Measurements from ENCODE around the gene NR2C2. TPM values are rescaled to one million over a fixed set of nuclear protein-coding genes. Genes with fewer than 3 reads are reported as not detected.

NR2C2 gene
- total and polyA plus RNA-seq, 4 donors, result 3.3 to 21.8 (median 14.5) TPM

DNA sequence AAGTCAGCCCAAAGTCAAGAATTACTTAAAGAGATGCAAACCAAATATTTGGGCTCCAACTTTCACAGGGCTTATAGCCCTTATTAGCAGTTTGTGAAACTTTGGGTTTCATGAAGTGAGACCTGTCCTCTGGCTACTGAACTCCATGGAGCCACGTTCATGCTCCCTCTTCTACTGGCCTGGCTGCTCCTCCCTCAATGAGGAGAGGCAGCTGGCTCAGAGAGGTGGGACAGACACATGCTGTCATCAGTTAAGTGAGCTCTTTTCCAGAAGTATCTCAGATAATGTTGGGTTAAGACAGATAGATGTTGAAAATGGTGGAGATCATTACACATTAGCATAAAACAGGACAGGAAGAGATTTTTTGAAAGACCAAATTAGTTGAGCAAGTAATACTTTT is 98.3 kb downstream of the NR2C2 start:
- TF ChIP-seq FOXA1 (IDR thresholded peaks at IDR 0.05) (no peak), HNF4A (conservative IDR thresholded peaks at IDR 0.05) (no peak), GABPA (IDR thresholded peaks at IDR 0.05 in 1 of 2, conservative IDR thresholded peaks at IDR 0.05 in 1 of 2) (no peak), CTCF (IDR thresholded peaks at IDR 0.05; ENCODE audit: low read depth, low read length, missing input control) (no peak), RAD21 (IDR thresholded peaks at IDR 0.05) (no peak), FOXA2 (IDR thresholded peaks at IDR 0.05) (no peak), EGR1 (IDR thresholded peaks at IDR 0.05; ENCODE audit: low read depth in 2 of 2) (no peak), NR2F2 (IDR thresholded peaks at IDR 0.05) (no peak), TAF1 (conservative IDR thresholded peaks at IDR 0.05) (no peak)
- TF ChIP-seq, protein P1, sequence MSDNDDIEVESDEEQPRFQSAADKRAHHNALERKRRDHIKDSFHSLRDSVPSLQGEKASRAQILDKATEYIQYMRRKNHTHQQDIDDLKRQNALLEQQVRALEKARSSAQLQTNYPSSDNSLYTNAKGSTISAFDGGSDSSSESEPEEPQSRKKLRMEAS (IDR thresholded peaks at IDR 0.05), result no peak
- TF ChIP-seq, protein P2, sequence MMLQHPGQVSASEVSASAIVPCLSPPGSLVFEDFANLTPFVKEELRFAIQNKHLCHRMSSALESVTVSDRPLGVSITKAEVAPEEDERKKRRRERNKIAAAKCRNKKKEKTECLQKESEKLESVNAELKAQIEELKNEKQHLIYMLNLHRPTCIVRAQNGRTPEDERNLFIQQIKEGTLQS (IDR thresholded peaks at IDR 0.05), result no peak
- TF ChIP-seq, protein P3, sequence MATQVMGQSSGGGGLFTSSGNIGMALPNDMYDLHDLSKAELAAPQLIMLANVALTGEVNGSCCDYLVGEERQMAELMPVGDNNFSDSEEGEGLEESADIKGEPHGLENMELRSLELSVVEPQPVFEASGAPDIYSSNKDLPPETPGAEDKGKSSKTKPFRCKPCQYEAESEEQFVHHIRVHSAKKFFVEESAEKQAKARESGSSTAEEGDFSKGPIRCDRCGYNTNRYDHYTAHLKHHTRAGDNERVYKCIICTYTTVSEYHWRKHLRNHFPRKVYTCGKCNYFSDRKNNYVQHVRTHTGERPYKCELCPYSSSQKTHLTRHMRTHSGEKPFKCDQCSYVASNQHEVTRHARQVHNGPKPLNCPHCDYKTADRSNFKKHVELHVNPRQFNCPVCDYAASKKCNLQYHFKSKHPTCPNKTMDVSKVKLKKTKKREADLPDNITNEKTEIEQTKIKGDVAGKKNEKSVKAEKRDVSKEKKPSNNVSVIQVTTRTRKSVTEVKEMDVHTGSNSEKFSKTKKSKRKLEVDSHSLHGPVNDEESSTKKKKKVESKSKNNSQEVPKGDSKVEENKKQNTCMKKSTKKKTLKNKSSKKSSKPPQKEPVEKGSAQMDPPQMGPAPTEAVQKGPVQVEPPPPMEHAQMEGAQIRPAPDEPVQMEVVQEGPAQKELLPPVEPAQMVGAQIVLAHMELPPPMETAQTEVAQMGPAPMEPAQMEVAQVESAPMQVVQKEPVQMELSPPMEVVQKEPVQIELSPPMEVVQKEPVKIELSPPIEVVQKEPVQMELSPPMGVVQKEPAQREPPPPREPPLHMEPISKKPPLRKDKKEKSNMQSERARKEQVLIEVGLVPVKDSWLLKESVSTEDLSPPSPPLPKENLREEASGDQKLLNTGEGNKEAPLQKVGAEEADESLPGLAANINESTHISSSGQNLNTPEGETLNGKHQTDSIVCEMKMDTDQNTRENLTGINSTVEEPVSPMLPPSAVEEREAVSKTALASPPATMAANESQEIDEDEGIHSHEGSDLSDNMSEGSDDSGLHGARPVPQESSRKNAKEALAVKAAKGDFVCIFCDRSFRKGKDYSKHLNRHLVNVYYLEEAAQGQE (IDR thresholded peaks at IDR 0.05), result no peak
- 75% methylated on average over 1 of the region's 1 CpG for WGBS
- H3K27ac ChIP-seq (ENCODE audit: low read depth in 1 of 2, low read length in 2 of 2), result no peak overlapping the region
- H3K4me3 ChIP-seq (ENCODE audit: low read depth in 1 of 3, low read length in 3 of 3), result no peak overlapping the region
- DNase-seq (ENCODE audit: low spot score), result no peak
- peaks cover 0 to 8% (median 2%) of the 10 kb centered on the region in 4 donors for H3K4me1 ChIP-seq (ENCODE audit: control insufficient read depth in 4 of 4, insufficient read depth in 4 of 4, low read length in 3 of 4)
- no peak overlapping the region for H3K9ac ChIP-seq (ENCODE audit: low read depth in 1 of 2, low read length in 2 of 2)
- no peaks in the 10 kb centered on the region for H3K27me3 ChIP-seq (ENCODE audit: control insufficient read depth in 4 of 4, insufficient read depth in 4 of 4, low read length in 3 of 4)
- peaks cover 11 to 81% (median 70%) of the 10 kb centered on the region in 4 donors for H3K36me3 ChIP-seq (ENCODE audit: control insufficient read depth in 4 of 4, insufficient read depth in 3 of 4, low read depth in 1 of 4, low read length in 3 of 4)
- no peaks in the 10 kb centered on the region for H3K9me3 ChIP-seq (ENCODE audit: control insufficient read depth in 4 of 4, low read length in 3 of 4)

GRCh38 chr3:15049584-15049983 is 102.2 kb downstream of the NR2C2 start:
- no peak for DNase-seq (ENCODE audit: low spot score)
- H3K27me3 ChIP-seq (ENCODE audit: control insufficient read depth in 4 of 4, insufficient read depth in 4 of 4, low read length in 3 of 4), result no peaks in the 10 kb centered on the region
- H3K4me3 ChIP-seq (ENCODE audit: low read depth in 1 of 3, low read length in 3 of 3), result no peak overlapping the region
- H3K9ac ChIP-seq (ENCODE audit: low read depth in 1 of 2, low read length in 2 of 2), result no peak overlapping the region
- TF ChIP-seq SP1 (IDR thresholded peaks at IDR 0.05), result peak; percentile 59
- TF ChIP-seq, protein P2 (IDR thresholded peaks at IDR 0.05), result no peak
- TF ChIP-seq HNF4G (IDR thresholded peaks at IDR 0.05), result peak; percentile 80
- TF ChIP-seq RAD21 (IDR thresholded peaks at IDR 0.05), result peak in 1 of 2 donors; percentile 14
- TF ChIP-seq NR2F2 (IDR thresholded peaks at IDR 0.05), result no peak
- peak; percentile 33 to 65 for TF ChIP-seq RXRA (IDR thresholded peaks at IDR 0.05)
- no peak for TF ChIP-seq TAF1 (conservative IDR thresholded peaks at IDR 0.05)
- TF ChIP-seq, protein P3 (IDR thresholded peaks at IDR 0.05), result no peak
- peak; percentile 66 to 93 for TF ChIP-seq HNF4A (conservative IDR thresholded peaks at IDR 0.05)
- peak overlapping the region; percentile 32 to 61 for H3K27ac ChIP-seq (ENCODE audit: low read depth in 1 of 2, low read length in 2 of 2)
- no peaks in the 10 kb centered on the region for H3K9me3 ChIP-seq (ENCODE audit: control insufficient read depth in 4 of 4, low read length in 3 of 4)
- H3K36me3 ChIP-seq (ENCODE audit: control insufficient read depth in 4 of 4, insufficient read depth in 3 of 4, low read depth in 1 of 4, low read length in 3 of 4), result peaks cover 8 to 60% (median 58%) of the 10 kb centered on the region in 4 donors
- peaks cover 0 to 8% (median 2%) of the 10 kb centered on the region in 4 donors for H3K4me1 ChIP-seq (ENCODE audit: control insufficient read depth in 4 of 4, insufficient read depth in 4 of 4, low read length in 3 of 4)
- WGBS, result 63% methylated on average over 2 of the region's 2 CpGs
